ENCODE results near the gene ZNF653. TPM values are rescaled to one million over a fixed set of nuclear protein-coding genes. Genes with fewer than 3 reads are reported as not detected.
A peak's percentile ranks its signal among the peaks of the same experiment; 100 is the strongest.

The ZNF653 gene
- total RNA-seq, 2 donors from 2014 or later: 12.3 to 12.6 TPM

DNA sequence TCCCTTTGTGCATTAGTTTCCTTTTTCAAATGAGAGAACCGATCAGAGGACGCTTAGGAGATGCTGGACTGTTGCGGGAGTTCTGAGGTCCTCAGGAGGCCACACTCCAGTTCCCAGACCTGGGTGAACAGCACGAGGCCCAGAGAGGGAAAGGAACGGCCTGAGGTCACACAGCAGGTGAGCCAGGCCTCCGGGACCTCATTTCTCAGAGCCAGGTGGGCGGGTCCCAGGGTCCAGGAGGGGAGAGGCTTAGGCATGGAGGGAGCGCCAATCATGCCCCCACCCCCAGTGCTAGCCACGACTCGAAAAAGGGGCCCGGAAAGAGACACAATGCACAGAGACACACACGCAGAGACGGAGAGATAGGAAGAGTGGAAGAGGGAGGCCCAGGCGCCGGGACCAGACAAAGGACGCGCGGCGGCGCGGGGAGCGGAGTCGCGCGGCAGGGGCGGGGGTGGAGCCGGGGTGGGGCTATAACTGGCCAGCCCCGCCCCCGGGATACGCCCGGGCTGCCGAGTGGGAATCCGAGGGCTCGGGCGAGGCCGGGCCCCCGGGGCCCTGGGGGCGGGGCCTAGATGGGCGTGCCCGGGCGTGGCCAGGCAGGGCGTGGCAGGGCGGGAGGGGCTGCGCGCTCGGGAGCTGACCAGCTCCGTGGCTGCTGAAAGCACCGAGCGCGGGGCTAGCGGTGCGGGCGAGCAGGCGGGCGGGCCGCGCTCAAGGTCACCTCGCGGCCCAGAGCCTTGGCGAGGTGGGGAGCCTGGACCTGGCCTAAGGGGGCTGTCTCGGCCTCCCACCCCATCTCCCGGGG, 26.3 kb downstream of the ZNF653 start:
- WGBS, 2 experiments (ENCODE audit: insufficient coverage in 1 of 2, insufficient read length in 1 of 2): 12 to 20% methylated on average over 18 to 62 of the region's 62 CpGs
- no peaks in the 10 kb centered on the region for H3K4me1 ChIP-seq (ENCODE audit: control insufficient read depth, insufficient read depth, low read length)
- H3K27ac ChIP-seq (ENCODE audit: low read depth, low read length): peak overlapping the region; percentile 68
- no peaks in the 10 kb centered on the region for H3K36me3 ChIP-seq (ENCODE audit: control insufficient read depth, insufficient read depth, low read length)
- H3K4me3 Mint-ChIP-seq: peak overlapping the region; percentile 20
- no peak overlapping the region for H3K27ac Mint-ChIP-seq
- H3K4me1 Mint-ChIP-seq: no peaks in the 10 kb centered on the region
- H3K36me3 Mint-ChIP-seq (ENCODE audit: low read depth): peaks cover 3% of the 10 kb centered on the region
- H3K9ac ChIP-seq (ENCODE audit: extremely low read depth, low read length, poor library complexity, severe bottlenecking): no peak overlapping the region
- H3K27me3 ChIP-seq (ENCODE audit: control insufficient read depth, insufficient read depth, low read length, poor library complexity, severe bottlenecking): peaks cover 73% of the 10 kb centered on the region
- no peaks in the 10 kb centered on the region for H3K9me3 ChIP-seq (ENCODE audit: control insufficient read depth, low read length)
- H3K27me3 Mint-ChIP-seq (ENCODE audit: insufficient read depth): peaks cover 74% of the 10 kb centered on the region
- peaks cover 3% of the 10 kb centered on the region for H3K9me3 Mint-ChIP-seq
- no peak overlapping the region for H3K4me3 ChIP-seq (ENCODE audit: low read length)
- no peak for TF ChIP-seq CTCF (conservative IDR thresholded peaks at IDR 0.05)
- peak; percentile 95 for DNase-seq

DNA sequence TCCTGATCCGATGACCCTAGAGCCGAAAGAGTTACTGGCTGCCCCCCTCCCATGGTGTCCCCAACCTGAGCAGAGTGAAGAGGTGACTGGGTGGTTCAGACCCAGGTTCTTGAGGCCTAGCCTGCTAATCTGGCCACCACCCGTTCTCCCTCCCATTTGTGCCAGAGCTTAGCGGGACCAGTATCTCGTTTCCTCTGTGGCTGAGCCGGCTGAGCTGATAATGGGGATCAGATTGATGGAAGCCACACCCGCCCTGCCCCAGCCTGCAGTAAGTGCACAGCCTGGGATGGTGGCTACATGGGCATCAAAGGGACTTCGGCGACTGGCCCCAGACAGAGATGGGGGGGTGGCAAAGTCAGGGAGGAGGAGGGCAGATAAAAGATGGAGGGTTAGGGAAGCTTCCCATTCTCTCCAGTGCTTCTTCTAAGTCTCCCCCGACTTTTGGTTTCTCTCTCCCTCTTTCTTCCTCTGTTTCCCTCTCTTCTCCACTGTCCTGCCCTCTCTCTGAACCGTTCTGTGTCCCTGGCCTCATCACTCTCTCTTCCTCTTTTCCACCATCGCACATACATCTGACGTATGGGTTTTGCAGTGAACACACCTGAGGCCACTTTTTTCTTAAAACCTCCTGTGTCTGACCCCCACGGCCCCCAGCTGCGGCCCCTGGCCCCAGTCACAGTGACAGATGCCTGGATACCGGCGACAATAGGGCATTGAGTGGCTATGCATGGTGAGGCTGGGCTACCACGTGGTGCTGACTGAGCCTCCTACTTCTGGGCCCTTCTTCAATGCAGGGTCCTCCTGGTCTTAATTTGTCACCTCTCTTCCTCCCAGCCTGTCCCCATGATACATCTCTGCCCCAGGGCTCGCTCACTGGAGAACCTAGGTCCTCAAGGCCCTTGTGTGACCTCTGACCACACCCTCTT, 27.2 kb downstream of the ZNF653 start:
- peaks cover 75% of the 10 kb centered on the region for H3K27me3 Mint-ChIP-seq (ENCODE audit: insufficient read depth)

More for the DNA sequence above, 27.2 kb downstream of the ZNF653 start:
- 74 to 76% methylated on average over 15 to 19 of the region's 19 CpGs for WGBS, 2 experiments (ENCODE audit: insufficient coverage in 1 of 2, insufficient read length in 1 of 2)
- no peak overlapping the region for H3K27ac ChIP-seq (ENCODE audit: low read depth, low read length)
- no peak for TF ChIP-seq CTCF (conservative IDR thresholded peaks at IDR 0.05)
- Mint-ChIP-seq H3K4me3 (no peak overlapping the region), H3K36me3 (ENCODE audit: low read depth) (no peaks in the 10 kb centered on the region), H3K27ac (no peak overlapping the region), H3K4me1 (no peaks in the 10 kb centered on the region), H3K9me3 (peaks cover 3% of the 10 kb centered on the region)
- H3K27me3 ChIP-seq (ENCODE audit: control insufficient read depth, insufficient read depth, low read length, poor library complexity, severe bottlenecking): peaks cover 77% of the 10 kb centered on the region
- no peak overlapping the region for H3K9ac ChIP-seq (ENCODE audit: extremely low read depth, low read length, poor library complexity, severe bottlenecking)
- no peaks in the 10 kb centered on the region for H3K4me1 ChIP-seq (ENCODE audit: control insufficient read depth, insufficient read depth, low read length)
- H3K4me3 ChIP-seq (ENCODE audit: low read length): no peak overlapping the region
- DNase-seq: no peak
- no peaks in the 10 kb centered on the region for H3K9me3 ChIP-seq (ENCODE audit: control insufficient read depth, low read length)
- H3K36me3 ChIP-seq (ENCODE audit: control insufficient read depth, insufficient read depth, low read length): no peaks in the 10 kb centered on the region

Data from endodermal cell (in vitro differentiated cells).